DND-41 (cell line): ENCODE results near the gene KCNJ11.

ENCODE experiments used
- ATAC-seq: fragments of 200-7000 bp; cut with Tn5 transposase; 3 replicates; pipeline ENCODE4 v1.9.1; 2021; ENCODE audit warnings: low read depth; ENCODE audit not compliant: insufficient read depth
- DNase-seq: peaks from one replicate; pipeline ENCODE4 v3.0.0-alpha.2; 2020
- H2AFZ ChIP-seq: 2 replicates; pipeline ENCODE4 v1.6.0; 2012; ENCODE audit warnings: low read depth, low read length
- H3K27ac ChIP-seq: 2 replicates; pipeline ENCODE4 v1.5.1; 2012; ENCODE audit warnings: low read length, inconsistent platforms
- H3K27me3 ChIP-seq: fragments of 200-600 bp; sonication (generic); 2 replicates; pipeline ENCODE4 v1.6.0; 2012; ENCODE audit warnings: low read length, mild to moderate bottlenecking, inconsistent platforms; ENCODE audit not compliant: insufficient read depth, poor library complexity
- H3K36me3 ChIP-seq: 2 replicates; pipeline ENCODE4 v1.5.1; 2012; ENCODE audit warnings: low read length, inconsistent platforms; ENCODE audit not compliant: insufficient read depth
- H3K4me1 ChIP-seq: 2 replicates; pipeline ENCODE4 v1.5.1; 2012; ENCODE audit warnings: mild to moderate bottlenecking, low read length; ENCODE audit not compliant: insufficient read depth
- H3K4me2 ChIP-seq: 2 replicates; pipeline ENCODE4 v1.6.0; 2012; ENCODE audit warnings: mild to moderate bottlenecking, moderate library complexity, low read length, inconsistent platforms; ENCODE audit not compliant: insufficient read depth
- H3K4me3 ChIP-seq, 2 experiments: fragments of 200-600 bp in 1 of 2; shearing (Covaris generic) in 1 of 2; 2 replicates each; pipeline ENCODE4 v1.5.1; 2012 to 2016; ENCODE audit warnings: inconsistent platforms in 2 of 2, low read length in 2 of 2, mild to moderate bottlenecking in 2 of 2, low read depth in 1 of 2, moderate library complexity in 1 of 2
- H3K79me2 ChIP-seq: 2 replicates; pipeline ENCODE4 v1.6.0; 2012; ENCODE audit warnings: low read length, inconsistent platforms; ENCODE audit not compliant: insufficient read depth
- H3K9ac ChIP-seq: 2 replicates; pipeline ENCODE4 v1.6.0; 2012; ENCODE audit warnings: low read depth, mild to moderate bottlenecking, inconsistent platforms, low read length, moderate library complexity
- H3K9me3 ChIP-seq: 2 replicates; pipeline ENCODE4 v1.5.1; 2012; ENCODE audit warnings: low read length, moderate library complexity, mild to moderate bottlenecking, inconsistent platforms; ENCODE audit not compliant: insufficient read depth, severe bottlenecking
- H4K20me1 ChIP-seq: 2 replicates; pipeline ENCODE4 v1.6.0; 2012; ENCODE audit warnings: low read length; ENCODE audit not compliant: insufficient read depth
- EZH2 ChIP-seq: IDR thresholded peaks from 3 replicates; pipeline ENCODE4 v1.6.1; 2012; ENCODE audit warnings: borderline replicate concordance, low read depth, mild to moderate bottlenecking, moderate library complexity, low read length, inconsistent platforms; ENCODE audit not compliant: severe bottlenecking
- TF ChIP-seq, protein P1 (sequence below): IDR thresholded peaks from 2 replicates; pipeline ENCODE4 v1.5.1; 2012; ENCODE audit warnings: borderline replicate concordance, low read length, moderate library complexity, mild to moderate bottlenecking; ENCODE audit not compliant: poor library complexity, severe bottlenecking; ENCODE audit errors: extremely low read depth

Gene KCNJ11

DNA sequence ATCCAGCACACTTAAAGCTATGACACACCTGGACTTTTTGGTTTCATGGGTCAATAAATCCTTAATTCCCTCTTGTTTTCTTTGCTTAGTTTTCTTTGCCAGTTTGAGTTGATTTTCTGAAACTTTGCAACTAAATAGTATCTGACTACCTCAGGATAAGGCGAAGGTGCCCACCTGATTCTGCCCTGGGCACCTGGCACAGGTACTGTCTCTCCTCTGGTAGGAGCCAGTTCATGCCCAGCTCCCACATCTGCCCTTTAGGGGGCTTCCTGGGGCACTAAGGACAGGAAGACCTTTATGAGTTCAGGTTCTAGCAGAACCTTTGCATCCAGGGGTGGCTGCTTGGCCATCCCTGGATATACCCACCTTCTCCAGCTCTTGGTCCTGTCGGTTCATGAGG lies 19.6 kb upstream of the KCNJ11 start:
- TF ChIP-seq, protein P1, sequence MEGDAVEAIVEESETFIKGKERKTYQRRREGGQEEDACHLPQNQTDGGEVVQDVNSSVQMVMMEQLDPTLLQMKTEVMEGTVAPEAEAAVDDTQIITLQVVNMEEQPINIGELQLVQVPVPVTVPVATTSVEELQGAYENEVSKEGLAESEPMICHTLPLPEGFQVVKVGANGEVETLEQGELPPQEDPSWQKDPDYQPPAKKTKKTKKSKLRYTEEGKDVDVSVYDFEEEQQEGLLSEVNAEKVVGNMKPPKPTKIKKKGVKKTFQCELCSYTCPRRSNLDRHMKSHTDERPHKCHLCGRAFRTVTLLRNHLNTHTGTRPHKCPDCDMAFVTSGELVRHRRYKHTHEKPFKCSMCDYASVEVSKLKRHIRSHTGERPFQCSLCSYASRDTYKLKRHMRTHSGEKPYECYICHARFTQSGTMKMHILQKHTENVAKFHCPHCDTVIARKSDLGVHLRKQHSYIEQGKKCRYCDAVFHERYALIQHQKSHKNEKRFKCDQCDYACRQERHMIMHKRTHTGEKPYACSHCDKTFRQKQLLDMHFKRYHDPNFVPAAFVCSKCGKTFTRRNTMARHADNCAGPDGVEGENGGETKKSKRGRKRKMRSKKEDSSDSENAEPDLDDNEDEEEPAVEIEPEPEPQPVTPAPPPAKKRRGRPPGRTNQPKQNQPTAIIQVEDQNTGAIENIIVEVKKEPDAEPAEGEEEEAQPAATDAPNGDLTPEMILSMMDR, result no peak
- TF ChIP-seq EZH2, result no peak
- Histone ChIP-seq H2AFZ (no peak overlapping the region), H3K4me2 (no peak overlapping the region), H3K9me3 (no peaks in the 10 kb centered on the region), H3K27ac (0 out of 2 replicates have a peak overlapping the region, but pooled peaks have one; percentile 41), H3K79me2 (no peaks in the 10 kb centered on the region), H3K27me3 (no peaks in the 10 kb centered on the region), H4K20me1 (no peaks in the 10 kb centered on the region), H3K4me1 (peaks cover 21% of the 10 kb centered on the region), H3K4me3 (no peak overlapping the region), H3K36me3 (no peaks in the 10 kb centered on the region), H3K9ac (no peak overlapping the region)
- DNase-seq, result no peak
- no peak for ATAC-seq

DNA sequence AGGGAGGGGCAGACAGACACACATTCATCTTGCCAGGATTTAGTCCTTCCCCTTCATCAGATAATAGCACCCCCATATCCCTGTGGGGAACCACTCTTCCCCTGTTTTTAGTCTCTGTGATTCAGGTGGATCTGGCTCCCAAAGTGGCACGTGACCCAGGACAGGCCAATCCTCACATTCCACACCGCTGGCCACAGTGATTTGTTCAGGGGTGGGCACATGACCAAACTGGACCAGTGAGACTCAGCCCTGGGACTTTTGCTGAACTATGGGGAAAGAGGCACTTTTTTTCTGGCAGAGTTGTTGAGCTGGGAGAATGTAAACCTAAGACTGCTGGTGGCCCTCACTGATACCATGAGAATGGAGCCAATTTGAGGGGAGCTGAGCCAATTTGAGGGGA lies 19.1 kb upstream of the KCNJ11 start:
- no peak for TF ChIP-seq EZH2
- TF ChIP-seq, protein P1, result no peak
- no peak overlapping the region for H3K27ac ChIP-seq
- H3K36me3 ChIP-seq, result no peaks in the 10 kb centered on the region
- H3K4me1 ChIP-seq, result peaks cover 17% of the 10 kb centered on the region
- H3K9ac ChIP-seq, result no peak overlapping the region
- no peak overlapping the region for H3K4me2 ChIP-seq
- no peaks in the 10 kb centered on the region for H3K79me2 ChIP-seq
- H3K27me3 ChIP-seq, result no peaks in the 10 kb centered on the region
- ATAC-seq (no peak), DNase-seq (no peak)
- H3K4me3 ChIP-seq, result no peak overlapping the region
- no peaks in the 10 kb centered on the region for H3K9me3 ChIP-seq
- no peaks in the 10 kb centered on the region for H4K20me1 ChIP-seq
- no peak overlapping the region for H2AFZ ChIP-seq

DNA sequence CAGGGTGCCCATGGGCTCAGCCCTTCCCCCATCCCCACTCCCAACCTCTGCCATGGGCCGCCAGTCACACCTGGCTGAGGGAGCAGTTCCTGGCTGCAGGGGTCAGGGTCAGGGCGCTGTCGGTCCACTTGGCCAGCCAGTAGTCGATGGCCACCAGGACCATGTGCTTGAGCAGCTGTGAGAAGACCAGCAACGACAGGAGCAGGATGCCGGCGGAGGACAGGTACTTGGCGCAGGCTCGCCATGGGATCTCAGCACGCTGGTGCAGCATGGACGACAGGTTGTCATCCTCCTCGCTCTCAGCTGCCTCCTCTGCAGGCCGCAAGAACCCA lies 18.3 kb upstream of the KCNJ11 start:
- no peaks in the 10 kb centered on the region for H3K27me3 ChIP-seq
- H3K9ac ChIP-seq, result no peak overlapping the region
- H3K9me3 ChIP-seq, result no peaks in the 10 kb centered on the region
- no peaks in the 10 kb centered on the region for H3K79me2 ChIP-seq
- H3K36me3 ChIP-seq, result no peaks in the 10 kb centered on the region
- no peak overlapping the region for H2AFZ ChIP-seq
- H3K27ac ChIP-seq, result no peak overlapping the region
- no peak overlapping the region for H3K4me3 ChIP-seq
- TF ChIP-seq EZH2, result no peak
- TF ChIP-seq, protein P1, result no peak
- H3K4me2 ChIP-seq, result no peak overlapping the region
- H4K20me1 ChIP-seq, result no peaks in the 10 kb centered on the region
- DNase-seq (no peak), ATAC-seq (no peak)
- H3K4me1 ChIP-seq, result peaks cover 10% of the 10 kb centered on the region

- Histone ChIP-seq H3K9ac (no peak overlapping the region), H3K27me3 (no peaks in the 10 kb centered on the region), H3K4me3 (no peak overlapping the region), H3K4me2 (no peak overlapping the region), H3K36me3 (no peaks in the 10 kb centered on the region), H3K4me1 (peaks cover 5% of the 10 kb centered on the region), H2AFZ (no peak overlapping the region), H4K20me1 (no peaks in the 10 kb centered on the region), H3K79me2 (no peaks in the 10 kb centered on the region), H3K9me3 (no peaks in the 10 kb centered on the region), H3K27ac (peak overlapping the region; percentile 14; the same call in 1 of the 2 replicates)
- no peak for TF ChIP-seq EZH2
- TF ChIP-seq, protein P1, result no peak
- ATAC-seq, result no peak
- DNase-seq, result no peak
Measured at GRCh38 chr11:17406082-17406817, 17.8 kb upstream of the KCNJ11 start.
